GM21737 (cell line): ENCODE measurements around the gene FBXW7.

Source experiments
- ATAC-seq: cut with Tn5 transposase; IDR thresholded peaks from one replicate; pipeline ENCODE4 v1.9.1; 2021; ENCODE audit warnings: mild to moderate bottlenecking, moderate library complexity; ENCODE audit not compliant: unreplicated experiment

FBXW7 gene

GRCh38 chr4:152512483-152512882 is 23.4 kb downstream of the FBXW7 start:
- ATAC-seq = no peak

GRCh38 chr4:152510349-152511147 is 25.3 kb downstream of the FBXW7 start:
- no peak for ATAC-seq

- no peak for ATAC-seq
These were observed 26.2 kb downstream of the FBXW7 start for GRCh38 chr4:152509595-152510225.

- ATAC-seq = no peak
These were observed 27.1 kb downstream of the FBXW7 start for GRCh38 chr4:152508818-152509217.

GRCh38 chr4:152508386-152508785 is 27.5 kb downstream of the FBXW7 start:
- ATAC-seq = no peak

GRCh38 chr4:152503653-152504290 is 32.1 kb downstream of the FBXW7 start:
- ATAC-seq = no peak

- no peak for ATAC-seq
These were observed 33.9 kb downstream of the FBXW7 start for GRCh38 chr4:152501846-152502536.

GRCh38 chr4:152500800-152501434 is 35.0 kb downstream of the FBXW7 start:
- no peak for ATAC-seq

GRCh38 chr4:152500275-152500674 is 35.6 kb downstream of the FBXW7 start:
- ATAC-seq = no peak

- ATAC-seq = no peak
These were observed 36.5 kb downstream of the FBXW7 start for GRCh38 chr4:152499344-152499743.

- ATAC-seq = no peak
These were observed 41.9 kb downstream of the FBXW7 start for GRCh38 chr4:152494020-152494419.

GRCh38 chr4:152488246-152488645 is 47.6 kb downstream of the FBXW7 start:
- no peak for ATAC-seq

GRCh38 chr4:152486429-152487389 is 49.2 kb downstream of the FBXW7 start:
- ATAC-seq = no peak

- ATAC-seq = peak; percentile 97
These were observed 50.1 kb downstream of the FBXW7 start for GRCh38 chr4:152485726-152486276.

- no peak for ATAC-seq
These were observed 53.7 kb downstream of the FBXW7 start for GRCh38 chr4:152482211-152482610.

- no peak for ATAC-seq
These were observed 55.0 kb downstream of the FBXW7 start for GRCh38 chr4:152480901-152481300.

GRCh38 chr4:152480326-152480725 is 55.6 kb downstream of the FBXW7 start:
- ATAC-seq = no peak

- ATAC-seq = no peak
These were observed 56.4 kb downstream of the FBXW7 start for GRCh38 chr4:152479428-152480026.
